HG03565 (cell line): ENCODE data around the gene SLC25A22.

Experiments
- ATAC-seq: cut with Tn5 transposase; IDR thresholded peaks from one replicate; pipeline ENCODE4 v1.9.1; 2021; ENCODE audit warnings: mild to moderate bottlenecking, moderate library complexity; ENCODE audit not compliant: unreplicated experiment

SLC25A22 gene

GRCh38 chr11:774873-775592, 23.0 kb downstream of the SLC25A22 start:
- no peak for ATAC-seq

DNA sequence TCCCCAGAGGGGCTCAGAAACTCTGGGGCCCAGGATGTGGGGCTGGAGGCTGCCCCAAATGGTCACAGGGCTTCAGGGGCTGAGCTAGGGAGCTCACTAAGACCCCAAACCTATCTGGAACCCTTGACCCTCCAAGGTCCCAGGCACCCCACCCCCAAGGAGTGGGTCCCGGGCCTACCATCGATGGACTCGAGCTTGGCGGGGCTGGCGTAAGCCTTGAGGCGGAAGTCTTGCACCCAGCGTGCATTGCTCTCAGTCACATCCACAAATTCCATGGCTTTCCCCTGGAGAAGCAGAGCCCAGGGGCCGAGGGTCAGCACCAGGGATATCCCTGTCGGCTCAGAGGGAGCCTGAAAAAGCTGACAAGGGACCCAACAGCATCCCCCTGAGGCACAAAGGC, 24.3 kb downstream of the SLC25A22 start:
- no peak for ATAC-seq

- ATAC-seq: no peak
These were observed 24.7 kb downstream of the SLC25A22 start for GRCh38 chr11:773425-773824.

- no peak for ATAC-seq
These were observed 25.4 kb downstream of the SLC25A22 start for GRCh38 chr11:772429-773390.

- no peak for ATAC-seq
These were observed 26.4 kb downstream of the SLC25A22 start for GRCh38 chr11:771617-772204.

- ATAC-seq: no peak
These were observed 27.2 kb downstream of the SLC25A22 start for GRCh38 chr11:770642-771616.

GRCh38 chr11:769887-770641, 28.0 kb downstream of the SLC25A22 start:
- no peak for ATAC-seq

DNA sequence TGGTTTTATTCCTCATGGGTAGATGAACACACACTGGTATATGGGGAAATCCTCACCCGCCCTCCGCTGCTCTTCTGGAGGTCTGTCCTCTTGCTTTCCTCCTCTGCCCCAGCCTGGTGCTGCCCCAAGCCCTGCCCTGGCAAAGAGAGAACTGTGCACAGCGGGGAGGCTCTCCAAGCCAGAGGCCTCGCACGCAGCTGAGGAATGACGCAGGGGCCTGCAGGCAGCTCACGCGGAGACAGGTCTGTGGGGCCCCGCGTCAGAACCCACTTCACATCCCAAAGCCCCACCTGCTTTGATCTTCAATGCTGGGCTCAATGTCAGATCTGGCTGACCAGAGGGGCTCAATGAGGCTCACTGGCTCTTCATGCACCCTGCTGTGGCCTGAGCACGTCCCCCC, 30.8 kb downstream of the SLC25A22 start:
- ATAC-seq: no peak

DNA sequence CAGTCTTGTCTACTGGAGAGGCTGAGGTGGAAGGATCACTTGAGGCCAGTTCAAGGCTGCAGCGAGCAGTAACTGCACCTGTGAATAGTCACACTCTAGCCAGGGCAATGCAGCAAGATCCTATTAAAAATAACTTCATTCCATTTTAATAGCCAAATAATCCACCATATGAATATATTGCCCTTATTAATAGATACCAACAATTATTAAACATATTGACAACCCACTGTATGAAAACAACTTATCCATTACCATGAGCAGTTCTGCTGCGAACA, 31.2 kb downstream of the SLC25A22 start:
- no peak for ATAC-seq

DNA sequence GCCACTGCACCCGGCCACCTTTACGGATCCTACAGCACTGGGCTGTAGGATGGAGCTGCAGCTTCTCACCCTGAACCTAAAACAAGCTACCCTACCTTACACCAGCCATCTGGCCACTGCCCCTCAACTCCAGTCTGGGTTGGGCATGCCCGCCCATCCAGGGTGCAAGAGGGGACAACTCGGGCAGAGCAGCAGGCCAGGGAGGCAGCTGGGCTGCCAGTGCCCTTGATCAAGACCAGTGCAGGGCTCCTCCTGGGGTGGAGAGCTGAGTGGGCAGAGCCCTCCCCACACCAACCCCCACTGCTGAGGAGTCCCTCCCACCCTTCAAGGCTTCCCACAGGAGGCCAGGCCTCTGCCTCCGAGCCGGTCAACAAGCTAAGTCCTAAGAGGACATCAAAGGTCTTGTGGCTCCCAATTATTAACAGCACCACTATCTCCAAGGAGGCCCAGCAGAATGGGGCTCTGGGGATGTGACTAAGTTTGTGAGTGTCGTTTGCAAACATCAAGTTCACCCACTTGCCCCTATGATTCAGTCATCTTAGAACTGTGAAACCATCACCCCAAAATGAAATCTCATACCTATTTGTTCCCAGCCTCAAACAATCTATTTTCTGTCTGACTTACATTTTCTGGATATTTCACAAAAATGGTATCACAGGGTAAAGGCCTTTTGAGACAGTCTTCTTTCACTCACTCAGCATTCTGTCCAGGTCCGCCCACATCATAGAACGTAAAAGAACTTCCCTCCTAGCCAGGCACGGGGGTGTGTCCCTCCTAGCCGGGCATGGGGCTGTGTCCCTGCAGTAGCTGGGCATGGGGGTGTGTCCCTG, 31.8 kb downstream of the SLC25A22 start:
- no peak for ATAC-seq

GRCh38 chr11:765802-766091, 32.3 kb downstream of the SLC25A22 start:
- ATAC-seq: no peak

DNA sequence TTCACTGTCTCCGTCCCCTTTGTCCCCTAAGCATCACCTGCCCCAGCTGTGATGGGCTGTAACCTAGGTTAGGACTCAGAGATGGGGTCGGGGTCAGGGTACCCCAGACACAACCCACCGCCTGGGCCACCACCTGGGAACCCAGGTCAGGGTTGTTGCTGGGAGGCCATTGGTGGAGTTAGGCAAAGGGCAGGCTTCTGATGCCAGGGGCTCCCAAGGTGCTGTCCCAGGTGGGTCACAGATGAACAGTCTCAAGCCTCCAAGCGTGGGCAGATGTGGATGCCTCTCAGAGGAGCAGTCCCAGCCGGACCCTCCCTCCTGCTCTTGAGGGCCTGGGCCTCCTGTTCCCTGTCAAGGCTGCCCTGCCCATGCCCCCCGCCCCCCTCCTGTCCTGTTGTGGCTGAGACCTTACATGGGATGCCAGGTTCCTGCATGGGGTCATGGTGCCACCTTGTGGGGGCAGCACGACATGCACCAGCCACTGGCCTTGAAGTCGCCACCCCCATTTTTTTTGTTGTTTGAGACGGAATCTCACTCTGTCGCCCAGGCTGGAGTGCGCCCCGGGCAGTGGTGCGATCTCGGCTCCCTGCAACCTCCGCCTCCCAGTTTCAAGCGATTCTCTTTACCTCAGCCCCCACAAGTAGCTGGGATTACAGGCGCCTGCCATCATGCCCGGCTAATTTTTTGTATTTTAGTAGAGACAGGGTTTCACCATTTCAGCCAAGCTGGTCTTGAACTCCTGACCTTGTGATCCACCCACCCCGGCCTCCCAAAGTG, 32.9 kb downstream of the SLC25A22 start:
- no peak for ATAC-seq

DNA sequence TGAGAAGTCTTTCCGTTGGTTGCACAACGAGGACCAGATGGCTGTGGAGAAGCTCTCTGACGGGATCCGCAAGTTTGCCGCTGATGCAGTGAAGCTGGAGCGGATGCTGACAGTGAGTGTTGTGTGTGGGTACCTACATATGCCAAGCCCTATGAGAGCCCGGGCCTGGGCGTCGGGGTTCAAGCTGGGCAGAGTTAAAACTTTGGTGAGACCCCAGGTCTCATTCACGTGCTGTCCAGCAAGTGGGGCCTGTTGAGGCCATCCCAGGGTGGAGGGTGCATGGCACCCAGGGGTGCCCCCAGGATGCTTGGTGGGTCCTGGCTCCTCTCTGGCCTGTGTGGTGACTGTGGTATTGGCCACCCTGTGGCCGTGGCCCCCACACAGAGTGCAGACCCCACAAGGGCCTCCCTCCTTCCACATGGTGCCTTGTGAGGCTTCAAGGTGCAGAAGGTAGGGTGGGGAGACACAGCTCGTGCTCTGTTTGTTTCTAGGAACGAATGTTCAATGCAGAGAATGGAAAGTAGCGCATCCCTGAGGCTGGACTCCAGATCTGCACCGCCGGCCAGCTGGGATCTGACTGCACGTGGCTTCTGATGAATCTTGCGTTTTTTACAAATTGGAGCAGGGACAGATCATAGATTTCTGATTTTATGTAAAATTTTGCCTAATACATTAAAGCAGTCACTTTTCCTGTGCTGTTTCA, 33.6 kb downstream of the SLC25A22 start:
- no peak for ATAC-seq

DNA sequence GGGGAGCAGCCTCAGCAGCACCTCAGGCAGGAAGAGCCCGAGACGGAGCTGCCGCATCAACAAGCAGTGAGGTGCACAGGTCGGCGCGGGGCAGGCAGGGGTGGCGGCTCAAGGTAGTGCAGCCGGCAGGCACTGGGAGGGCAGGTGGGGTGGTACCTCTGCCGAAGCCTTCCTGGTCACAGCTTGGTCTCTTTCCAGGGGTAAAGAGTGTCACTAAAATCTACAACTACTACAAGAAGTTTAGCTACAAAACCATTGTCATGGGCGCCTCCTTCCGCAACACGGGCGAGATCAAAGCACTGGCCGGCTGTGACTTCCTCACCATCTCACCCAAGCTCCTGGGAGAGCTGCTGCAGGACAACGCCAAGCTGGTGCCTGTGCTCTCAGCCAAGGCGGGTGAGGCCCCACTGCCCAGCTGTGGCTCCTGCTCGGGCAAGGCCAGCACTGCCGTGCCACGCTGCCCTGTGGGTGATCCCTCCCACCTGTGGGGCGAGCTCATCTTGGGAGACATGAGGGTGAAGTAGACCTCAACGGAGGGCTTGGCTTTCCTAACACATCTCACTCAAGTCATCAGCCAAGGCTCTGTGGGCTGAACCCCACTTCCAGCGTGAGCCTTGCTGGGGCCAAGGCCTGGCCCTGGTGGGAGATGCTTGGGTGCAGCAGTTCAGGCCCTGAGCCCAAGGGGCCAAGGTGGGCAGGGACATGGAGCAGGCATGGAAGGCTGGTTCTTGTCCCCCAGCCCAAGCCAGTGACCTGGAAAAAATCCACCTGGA, 34.3 kb downstream of the SLC25A22 start:
- ATAC-seq: no peak

DNA sequence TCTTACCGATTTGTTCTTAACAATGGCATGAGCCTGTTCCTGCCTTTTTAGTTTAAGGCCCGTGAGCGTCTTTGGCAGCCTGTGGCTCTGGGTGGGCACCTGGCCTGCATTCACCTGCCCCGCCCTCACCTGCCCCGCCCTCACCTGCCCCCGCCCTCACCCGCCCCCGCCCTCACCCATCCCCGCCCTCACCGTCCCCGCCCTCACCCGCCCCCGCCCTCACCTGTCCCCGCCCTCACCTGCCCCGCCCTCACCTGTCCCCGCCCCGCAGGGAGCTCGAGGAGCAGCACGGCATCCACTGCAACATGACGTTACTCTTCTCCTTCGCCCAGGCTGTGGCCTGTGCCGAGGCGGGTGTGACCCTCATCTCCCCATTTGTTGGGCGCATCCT, 35.0 kb downstream of the SLC25A22 start:
- ATAC-seq: no peak

GRCh38 chr11:762421-763072, 35.5 kb downstream of the SLC25A22 start:
- ATAC-seq: no peak
